Thyroid gland (tissue), 4 donors: ENCODE measurements around the gene CSNK1D.

Source experiments
- POLR2A ChIP-seq, 2 donors: fragments of 450-650 bp; IDR thresholded peaks; one replicate each; pipeline ENCODE4 v1.6.1; 2017; ENCODE audit warnings: antibody characterized with exemption in 2 of 2, mild to moderate bottlenecking in 2 of 2, moderate library complexity in 1 of 2
- TF ChIP-seq, protein P1 (sequence below), 6 experiments: fragments of 200-600 bp in 3 of 6; fragments of 450-650 bp in 3 of 6; sonication (generic) in 3 of 6; IDR thresholded peaks; one replicate each; pipeline ENCODE4 v1.5.1; 2016 to 2019; ENCODE audit warnings: antibody characterized with exemption in 6 of 6, mild to moderate bottlenecking in 2 of 6, inconsistent platforms in 1 of 6, moderate library complexity in 1 of 6

DNA sequence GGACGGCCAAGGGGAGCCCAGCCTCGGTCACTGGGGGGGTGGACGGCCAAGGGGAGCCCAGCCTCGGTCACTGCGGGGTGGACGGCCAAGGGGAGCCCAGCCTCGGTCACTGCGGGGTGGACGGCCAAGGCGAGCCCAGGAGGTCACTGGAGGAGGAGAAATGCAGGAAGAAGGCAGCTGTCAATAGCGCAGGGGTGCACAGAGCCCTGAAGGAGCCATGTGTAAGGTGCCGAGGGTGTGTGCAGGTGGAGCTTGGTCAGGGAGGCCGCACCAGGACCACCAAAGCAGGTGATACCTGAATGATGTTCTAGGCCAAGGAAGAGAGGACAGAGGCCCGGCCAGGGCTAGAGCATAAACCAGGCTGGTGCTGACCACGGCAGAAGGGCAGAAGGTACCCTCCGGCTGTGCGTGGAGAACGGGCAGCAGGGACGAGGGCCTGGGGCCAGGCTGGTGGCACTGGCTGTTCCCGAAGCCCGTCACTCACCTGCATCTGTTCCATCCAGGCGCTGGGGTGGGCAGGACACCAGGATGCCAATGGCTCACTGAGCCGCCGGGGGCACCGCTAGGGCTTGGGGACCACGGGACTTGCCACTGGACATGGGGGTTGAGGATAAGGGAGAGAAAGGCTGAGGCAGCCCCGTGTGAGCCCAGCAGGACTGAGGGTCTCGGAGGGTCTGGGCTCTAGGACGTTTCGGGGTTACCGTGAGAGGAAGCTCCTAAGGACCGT, 55.0 kb downstream of the CSNK1D start:
- TF ChIP-seq, protein P1, sequence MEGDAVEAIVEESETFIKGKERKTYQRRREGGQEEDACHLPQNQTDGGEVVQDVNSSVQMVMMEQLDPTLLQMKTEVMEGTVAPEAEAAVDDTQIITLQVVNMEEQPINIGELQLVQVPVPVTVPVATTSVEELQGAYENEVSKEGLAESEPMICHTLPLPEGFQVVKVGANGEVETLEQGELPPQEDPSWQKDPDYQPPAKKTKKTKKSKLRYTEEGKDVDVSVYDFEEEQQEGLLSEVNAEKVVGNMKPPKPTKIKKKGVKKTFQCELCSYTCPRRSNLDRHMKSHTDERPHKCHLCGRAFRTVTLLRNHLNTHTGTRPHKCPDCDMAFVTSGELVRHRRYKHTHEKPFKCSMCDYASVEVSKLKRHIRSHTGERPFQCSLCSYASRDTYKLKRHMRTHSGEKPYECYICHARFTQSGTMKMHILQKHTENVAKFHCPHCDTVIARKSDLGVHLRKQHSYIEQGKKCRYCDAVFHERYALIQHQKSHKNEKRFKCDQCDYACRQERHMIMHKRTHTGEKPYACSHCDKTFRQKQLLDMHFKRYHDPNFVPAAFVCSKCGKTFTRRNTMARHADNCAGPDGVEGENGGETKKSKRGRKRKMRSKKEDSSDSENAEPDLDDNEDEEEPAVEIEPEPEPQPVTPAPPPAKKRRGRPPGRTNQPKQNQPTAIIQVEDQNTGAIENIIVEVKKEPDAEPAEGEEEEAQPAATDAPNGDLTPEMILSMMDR (IDR thresholded peaks at IDR 0.05): no peak
- TF ChIP-seq POLR2A (IDR thresholded peaks at IDR 0.05): no peak
